H1 (cell line): ENCODE data around the gene SNX15. TPM values are rescaled to one million over a fixed set of nuclear protein-coding genes. Genes with fewer than 3 reads are reported as not detected.

Experiments used
- BACH1 ChIP-seq: IDR thresholded peaks from 2 replicates; pipeline ENCODE4 v1.6.1; 2012; ENCODE audit warnings: low read length, improper control_type of control experiment
- CBX8 ChIP-seq: fragments of 300-800, 300-1000 bp; sonication (generic); IDR thresholded peaks from 2 replicates; pipeline ENCODE4 v1.7.1; 2016; ENCODE audit warnings: low read depth, low read length, borderline replicate concordance
- CEBPB ChIP-seq: IDR thresholded peaks from 2 replicates; pipeline ENCODE4 v1.6.1; 2012; ENCODE audit warnings: low read depth, low read length
- HDAC6 ChIP-seq: IDR thresholded peaks from one replicate; pipeline ENCODE4 v1.7.1; 2012; ENCODE audit warnings: low read depth, mild to moderate bottlenecking, inconsistent platforms, low read length, moderate library complexity
- JUN ChIP-seq: IDR thresholded peaks from 2 replicates; pipeline ENCODE4 v1.6.1; 2011; ENCODE audit warnings: low read depth, mild to moderate bottlenecking, improper control_type of control experiment, low read length
- JUND ChIP-seq: IDR thresholded peaks from 2 replicates; pipeline ENCODE4 v1.6.1; 2011; ENCODE audit warnings: mild to moderate bottlenecking, improper control_type of control experiment, low read length
- KDM4A ChIP-seq: IDR thresholded peaks from one replicate; pipeline ENCODE4 v1.7.1; 2012; ENCODE audit warnings: low read depth, mild to moderate bottlenecking, moderate library complexity, low read length, inconsistent platforms; ENCODE audit not compliant: severe bottlenecking
- RNF2 ChIP-seq: fragments of 200-900, 300-1000 bp; sonication (generic); IDR thresholded peaks from 2 replicates; pipeline ENCODE4 v1.7.1; 2016; ENCODE audit warnings: borderline replicate concordance, low read depth, mild to moderate bottlenecking, antibody characterized with exemption, low read length; ENCODE audit not compliant: poor library complexity, severe bottlenecking; ENCODE audit errors: missing control alignments
- RXRA ChIP-seq: IDR thresholded peaks from 2 replicates; pipeline ENCODE4 v1.6.1; 2011; ENCODE audit warnings: low read depth, mild to moderate bottlenecking, low read length, moderate library complexity; ENCODE audit not compliant: insufficient read depth
- SIN3A ChIP-seq, 2 experiments: IDR thresholded peaks in 1 of 2; conservative IDR thresholded peaks in 1 of 2; 2 replicates each; pipeline ENCODE4 v1.6.1; 2011 to 2012; ENCODE audit warnings: low read length in 2 of 2, improper control_type of control experiment in 1 of 2, low read depth in 1 of 2, mild to moderate bottlenecking in 1 of 2
- SP2 ChIP-seq: IDR thresholded peaks from 2 replicates; pipeline ENCODE4 v1.6.1; 2012; ENCODE audit warnings: mild to moderate bottlenecking, low read length, inconsistent platforms
- SRF ChIP-seq: IDR thresholded peaks from 2 replicates; pipeline ENCODE4 v1.6.1; 2011; ENCODE audit warnings: mild to moderate bottlenecking, low read depth, low read length, moderate library complexity
- SUZ12 ChIP-seq: fragments of 200-600 bp; sonication (generic); IDR thresholded peaks from 2 replicates; pipeline ENCODE4 v1.6.1; 2012; ENCODE audit warnings: mild to moderate bottlenecking, inconsistent platforms, low read length, moderate library complexity, mixed read lengths
- TAF7 ChIP-seq: optimal IDR thresholded peaks from 2 replicates; pipeline ENCODE3; 2011; ENCODE audit warnings: low read depth, mild to moderate bottlenecking, inconsistent platforms, low read length, moderate library complexity, borderline replicate concordance
- TBP ChIP-seq: IDR thresholded peaks from 2 replicates; pipeline ENCODE4 v1.6.1; 2011; ENCODE audit warnings: low read depth, low read length, improper control_type of control experiment
- TCF12 ChIP-seq: IDR thresholded peaks from 2 replicates; pipeline ENCODE4 v1.6.1; 2011; ENCODE audit warnings: low read depth, mild to moderate bottlenecking, low read length
- YY1 ChIP-seq: IDR thresholded peaks from 2 replicates; pipeline ENCODE4 v1.6.1; 2011; ENCODE audit warnings: low read depth, mild to moderate bottlenecking, low read length
- ZNF274 ChIP-seq: IDR thresholded peaks from 2 replicates; pipeline ENCODE4 v1.7.0; 2012; ENCODE audit warnings: low read length, borderline replicate concordance; ENCODE audit errors: extremely low read depth
- polyA plus RNA-seq, 7 experiments: library from polyadenylated mRNA; depleted of rRNA in 3 of 7; stranded (reverse) in 5 of 7; unstranded in 2 of 7; fragments of >200 nt in 5 of 7; fragments of 200-250 nt in 2 of 7; gene quantifications; 1 replicate in 5 of 7; 2 replicates in 1 of 7; 4 replicates in 1 of 7; pipeline versions ENCODE4 v1.2.1 to v1.2.3, GENCODE V29; 2011 to 2013; ENCODE audit warnings: missing spikeins in 2 of 7, mixed read lengths in 2 of 7
- total RNA-seq: library from RNA; stranded (reverse); fragmentation: NEBNext Ultra II Directional; extraction: Animal tissue kit (Norgen Biotek cat#: 25700); gene quantifications from 2 replicates; pipeline ENCODE4 v1.2.1, GENCODE V29; 2021
- TF ChIP-seq, protein P1 (sequence below): IDR thresholded peaks from 2 replicates; pipeline ENCODE4 v1.6.1; 2012; ENCODE audit warnings: inconsistent platforms
- TF ChIP-seq, protein P2 (sequence below), 3 experiments: IDR thresholded peaks; 1 replicate in 2 of 3; 2 replicates in 1 of 3; pipeline versions ENCODE4 v1.5.1 to v1.6.1; 2011; ENCODE audit warnings: low read length in 3 of 3, mild to moderate bottlenecking in 3 of 3, inconsistent platforms in 2 of 3, low read depth in 1 of 3, moderate library complexity in 1 of 3; ENCODE audit not compliant: insufficient read depth in 1 of 3; ENCODE audit errors: control extremely low read depth in 1 of 3

SNX15 gene
- total and polyA plus RNA-seq, 2 of the 8 experiments (the other 6 are each of a cell fraction or from before 2014, with no cell fraction given), result 13.0 to 18.3 TPM

DNA sequence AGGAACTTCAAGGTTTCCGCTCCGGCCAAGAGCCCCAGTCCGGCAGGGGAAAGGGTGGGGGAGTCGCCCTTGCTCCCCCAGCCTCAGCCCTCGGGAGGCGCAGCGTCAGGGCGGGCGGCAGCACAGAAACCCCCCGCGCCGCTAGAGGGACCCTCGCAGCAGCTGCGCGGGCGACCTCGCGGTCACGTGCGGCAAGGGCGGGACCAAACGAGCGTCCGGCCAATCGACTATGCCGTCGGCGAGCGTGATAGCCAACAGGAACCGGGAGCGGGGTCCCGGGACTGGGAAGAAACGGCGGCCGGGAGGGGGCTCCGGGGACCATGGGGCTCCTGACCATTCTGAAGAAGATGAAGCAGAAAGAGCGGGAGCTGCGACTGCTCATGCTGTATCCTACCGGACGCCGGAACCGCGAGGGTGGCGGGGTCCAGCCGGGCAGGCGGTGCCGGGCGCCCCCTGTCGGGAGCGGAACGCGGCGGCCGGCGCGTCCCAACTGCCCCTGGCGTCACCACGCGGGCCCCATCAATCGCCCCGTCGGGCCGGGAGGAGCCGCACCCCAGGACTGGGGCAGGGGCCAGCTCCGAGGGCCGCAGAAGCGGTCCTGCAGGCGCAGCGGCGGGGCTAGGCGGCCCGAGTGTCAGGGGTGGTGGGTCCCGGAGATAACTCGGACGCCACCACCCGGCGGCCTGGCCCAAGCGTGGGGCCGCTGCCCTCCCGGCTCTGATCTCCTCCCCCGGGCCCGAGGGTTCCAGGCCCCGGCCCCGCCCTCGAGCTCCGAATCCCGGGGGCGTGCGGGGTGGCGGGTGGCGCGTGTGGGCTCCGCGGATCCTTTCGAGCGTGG lies 13.1 kb upstream of the SNX15 start, which contains the start of gene ARL2 (continued):
- TF ChIP-seq HDAC6 (no peak), YY1 (no peak), TBP (peak; percentile 60; the same call in 1 of the 2 replicates), CBX8 (no peak), SP2 (peak; percentile 32; the same call in 1 of the 2 replicates), SRF (no peak), CEBPB (no peak), BACH1 (peak; percentile 36; the same call in 1 of the 2 replicates), SUZ12 (no peak), RNF2 (no peak), ZNF274 (no peak), JUND (no peak), TAF7 (no peak), RXRA (no peak), SIN3A (conservative IDR thresholded peaks at IDR 0.05 in 1 of 2, IDR thresholded peaks at IDR 0.05 in 1 of 2; ENCODE audit: low read depth in 1 of 2, low read length in 2 of 2) (peak in 1 of 2 experiments; percentile 36; a peak in 2 of 4 replicates), KDM4A (peak; percentile 90), TCF12 (0 out of 2 replicates have a peak, but pooled peaks have one; percentile 4), JUN (no peak)
- TF ChIP-seq, protein P1, sequence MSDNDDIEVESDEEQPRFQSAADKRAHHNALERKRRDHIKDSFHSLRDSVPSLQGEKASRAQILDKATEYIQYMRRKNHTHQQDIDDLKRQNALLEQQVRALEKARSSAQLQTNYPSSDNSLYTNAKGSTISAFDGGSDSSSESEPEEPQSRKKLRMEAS, result peak; percentile 66; the same call in 1 of the 2 replicates
- TF ChIP-seq, protein P2, sequence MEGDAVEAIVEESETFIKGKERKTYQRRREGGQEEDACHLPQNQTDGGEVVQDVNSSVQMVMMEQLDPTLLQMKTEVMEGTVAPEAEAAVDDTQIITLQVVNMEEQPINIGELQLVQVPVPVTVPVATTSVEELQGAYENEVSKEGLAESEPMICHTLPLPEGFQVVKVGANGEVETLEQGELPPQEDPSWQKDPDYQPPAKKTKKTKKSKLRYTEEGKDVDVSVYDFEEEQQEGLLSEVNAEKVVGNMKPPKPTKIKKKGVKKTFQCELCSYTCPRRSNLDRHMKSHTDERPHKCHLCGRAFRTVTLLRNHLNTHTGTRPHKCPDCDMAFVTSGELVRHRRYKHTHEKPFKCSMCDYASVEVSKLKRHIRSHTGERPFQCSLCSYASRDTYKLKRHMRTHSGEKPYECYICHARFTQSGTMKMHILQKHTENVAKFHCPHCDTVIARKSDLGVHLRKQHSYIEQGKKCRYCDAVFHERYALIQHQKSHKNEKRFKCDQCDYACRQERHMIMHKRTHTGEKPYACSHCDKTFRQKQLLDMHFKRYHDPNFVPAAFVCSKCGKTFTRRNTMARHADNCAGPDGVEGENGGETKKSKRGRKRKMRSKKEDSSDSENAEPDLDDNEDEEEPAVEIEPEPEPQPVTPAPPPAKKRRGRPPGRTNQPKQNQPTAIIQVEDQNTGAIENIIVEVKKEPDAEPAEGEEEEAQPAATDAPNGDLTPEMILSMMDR (IDR thresholded peaks at IDR 0.05; ENCODE audit: control extremely low read depth in 1 of 3, insufficient read depth in 1 of 3, low read depth in 1 of 3, low read length in 3 of 3), result peak; percentile 53 to 81 (median 73)
